GM10266 (cell line): ENCODE measurements around the gene HIPK3.
A peak's percentile ranks its signal among the peaks of the same experiment; 100 is the strongest.
"Not testable (repeated sequence)": the region's sequence is repeated elsewhere in the genome, so short reads cannot be mapped to it uniquely, and the experiment has no call there.

Source experiments
- DNase-seq: peaks from one replicate; pipeline ENCODE4 v3.0.0; 2012; ENCODE audit errors: extremely low spot score
- TF ChIP-seq, protein P1 (sequence below): IDR thresholded peaks from 2 replicates; pipeline ENCODE4 v1.5.1; 2012; ENCODE audit warnings: mild to moderate bottlenecking, low read depth; ENCODE audit not compliant: control insufficient read depth, insufficient read depth; ENCODE audit errors: missing control alignments

HIPK3 gene

DNA sequence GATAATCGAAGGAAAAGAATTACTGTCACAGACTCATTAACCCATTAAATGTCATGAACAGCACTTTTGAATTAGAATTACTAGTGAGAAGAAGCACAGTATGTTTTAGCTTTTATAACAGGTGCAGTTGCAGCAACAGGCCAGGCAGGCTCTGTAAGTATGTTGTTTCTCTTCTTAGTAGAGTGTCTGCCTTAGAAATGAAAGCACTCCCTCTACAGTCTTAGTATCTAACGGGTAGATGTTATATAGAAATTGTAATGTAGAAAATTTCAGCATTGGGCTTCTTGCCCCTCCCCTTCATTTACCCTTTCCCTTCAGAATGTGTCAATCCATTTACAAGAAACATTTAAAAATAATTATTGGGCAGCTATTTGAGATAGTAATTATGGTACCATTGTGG is 87.4 kb downstream of the HIPK3 start:
- DNase-seq, result no peak
- TF ChIP-seq, protein P1, sequence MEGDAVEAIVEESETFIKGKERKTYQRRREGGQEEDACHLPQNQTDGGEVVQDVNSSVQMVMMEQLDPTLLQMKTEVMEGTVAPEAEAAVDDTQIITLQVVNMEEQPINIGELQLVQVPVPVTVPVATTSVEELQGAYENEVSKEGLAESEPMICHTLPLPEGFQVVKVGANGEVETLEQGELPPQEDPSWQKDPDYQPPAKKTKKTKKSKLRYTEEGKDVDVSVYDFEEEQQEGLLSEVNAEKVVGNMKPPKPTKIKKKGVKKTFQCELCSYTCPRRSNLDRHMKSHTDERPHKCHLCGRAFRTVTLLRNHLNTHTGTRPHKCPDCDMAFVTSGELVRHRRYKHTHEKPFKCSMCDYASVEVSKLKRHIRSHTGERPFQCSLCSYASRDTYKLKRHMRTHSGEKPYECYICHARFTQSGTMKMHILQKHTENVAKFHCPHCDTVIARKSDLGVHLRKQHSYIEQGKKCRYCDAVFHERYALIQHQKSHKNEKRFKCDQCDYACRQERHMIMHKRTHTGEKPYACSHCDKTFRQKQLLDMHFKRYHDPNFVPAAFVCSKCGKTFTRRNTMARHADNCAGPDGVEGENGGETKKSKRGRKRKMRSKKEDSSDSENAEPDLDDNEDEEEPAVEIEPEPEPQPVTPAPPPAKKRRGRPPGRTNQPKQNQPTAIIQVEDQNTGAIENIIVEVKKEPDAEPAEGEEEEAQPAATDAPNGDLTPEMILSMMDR, result no peak

- peak; percentile 51 for DNase-seq
- TF ChIP-seq, protein P1, result no peak
These were observed 90.4 kb downstream of the HIPK3 start for GRCh38 chr11:33347490-33348125.

DNA sequence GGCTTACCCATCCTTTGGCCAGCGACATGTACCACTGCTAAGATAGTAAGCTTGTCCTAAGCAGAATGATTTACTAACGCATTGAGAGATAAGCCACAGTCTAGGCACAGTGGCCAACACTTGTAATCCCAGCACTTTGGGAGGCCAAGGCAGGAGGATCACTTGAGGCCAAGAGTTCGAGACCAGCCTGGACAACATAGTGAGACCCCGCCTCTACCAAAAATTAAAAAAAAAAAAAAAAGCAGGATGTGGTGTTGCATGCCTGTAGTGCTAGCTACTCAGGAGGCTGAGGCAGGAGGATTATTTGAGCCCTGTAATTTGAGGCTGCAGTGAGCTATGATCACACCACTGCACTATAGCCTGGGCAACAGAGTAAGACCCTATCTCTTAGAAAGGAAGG is 93.1 kb downstream of the HIPK3 start:
- no peak for DNase-seq
- TF ChIP-seq, protein P1, result no peak

GRCh38 chr11:33358150-33358831 is 101.1 kb downstream of the HIPK3 start:
- TF ChIP-seq, protein P1, result no peak
- DNase-seq, result no peak

DNA sequence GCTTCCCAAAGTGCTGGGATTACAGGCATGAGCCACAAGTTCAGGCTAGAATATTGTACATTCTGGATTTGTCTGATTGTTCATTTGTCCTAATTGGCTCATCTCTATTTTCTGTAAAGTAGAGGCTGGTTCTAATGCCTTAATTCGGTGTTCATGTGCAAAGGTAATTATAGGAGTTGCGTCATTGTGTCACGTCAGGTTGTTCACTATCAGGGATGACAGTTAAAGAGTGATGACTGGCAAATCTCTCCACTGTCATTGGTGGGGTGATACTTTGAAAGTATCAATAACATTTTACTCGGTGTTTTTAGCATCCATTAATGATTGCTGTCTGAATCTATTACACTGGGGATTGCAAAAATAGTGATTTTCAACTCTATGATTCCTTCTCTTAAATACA is 103.5 kb downstream of the HIPK3 start:
- TF ChIP-seq, protein P1, result no peak
- no peak for DNase-seq

- DNase-seq, result no peak
- TF ChIP-seq, protein P1, result peak; percentile 47
These were observed 105.1 kb downstream of the HIPK3 start for GRCh38 chr11:33362051-33362910.

- DNase-seq, result no peak
- TF ChIP-seq, protein P1, result no peak
These were observed 109.7 kb downstream of the HIPK3 start for GRCh38 chr11:33366918-33367317.

GRCh38 chr11:33368475-33368874 is 111.3 kb downstream of the HIPK3 start:
- DNase-seq, result not testable (repeated sequence)
